Endodermal cell (in vitro differentiated cells): ENCODE measurements around the gene KCNIP3. TPM values are rescaled to one million over a fixed set of nuclear protein-coding genes. Genes with fewer than 3 reads are reported as not detected.

Experiments used
- DNase-seq: peaks from one replicate; pipeline ENCODE4 v3.0.0-alpha.2; 2017
- H3K27ac ChIP-seq: 2 replicates; pipeline ENCODE4 v1.5.1; 2013; ENCODE audit warnings: mild to moderate bottlenecking, low read depth, low read length, moderate library complexity
- H3K27me3 ChIP-seq: 2 replicates; pipeline ENCODE4 v1.6.1; 2013; ENCODE audit warnings: mild to moderate bottlenecking, low read length, moderate library complexity; ENCODE audit not compliant: insufficient read depth, control insufficient read depth, poor library complexity, severe bottlenecking
- H3K36me3 ChIP-seq: 2 replicates; pipeline ENCODE4 v1.7.0; 2013; ENCODE audit warnings: mild to moderate bottlenecking, low read length, moderate library complexity; ENCODE audit not compliant: control insufficient read depth, insufficient read depth
- H3K4me1 ChIP-seq: one replicate; pipeline ENCODE4 v1.7.0; 2013; ENCODE audit warnings: low read length; ENCODE audit not compliant: control insufficient read depth, insufficient read depth
- H3K4me3 ChIP-seq: 2 replicates; pipeline ENCODE4 v1.5.1; 2013; ENCODE audit warnings: mild to moderate bottlenecking, low read length, moderate library complexity
- H3K9ac ChIP-seq: 2 replicates; pipeline ENCODE4 v1.6.1; 2013; ENCODE audit warnings: mild to moderate bottlenecking, low read length, moderate library complexity; ENCODE audit not compliant: poor library complexity, severe bottlenecking; ENCODE audit errors: extremely low read depth
- H3K9me3 ChIP-seq: 2 replicates; pipeline ENCODE4 v1.6.1; 2013; ENCODE audit warnings: mild to moderate bottlenecking, low read length, moderate library complexity; ENCODE audit not compliant: control insufficient read depth
- H3K27ac Mint-ChIP-seq: 2 replicates; pipeline ENCODE4 v1.8.0; 2020; ENCODE audit warnings: mixed read lengths
- H3K27me3 Mint-ChIP-seq: 2 replicates; pipeline ENCODE4 v1.8.0; 2021; ENCODE audit warnings: mild to moderate bottlenecking, mixed read lengths; ENCODE audit not compliant: insufficient read depth
- H3K36me3 Mint-ChIP-seq: 2 replicates; pipeline ENCODE4 v1.8.0; 2020; ENCODE audit warnings: low read depth, mixed read lengths
- H3K4me1 Mint-ChIP-seq: 2 replicates; pipeline ENCODE4 v1.8.0; 2020; ENCODE audit warnings: mixed read lengths
- H3K4me3 Mint-ChIP-seq: 2 replicates; pipeline ENCODE4 v1.8.0; 2020; ENCODE audit warnings: mild to moderate bottlenecking, moderate library complexity, mixed read lengths
- H3K9me3 Mint-ChIP-seq: 2 replicates; pipeline ENCODE4 v1.8.0; 2020; ENCODE audit warnings: mild to moderate bottlenecking, mixed read lengths
- WGBS, 2 experiments: methylation state at CpG; one replicate each; pipeline versions ENCODE4 v1.1.5 to v1.1.7; 2013; ENCODE audit warnings: missing lambda C conversion rate in 2 of 2, mixed read lengths in 1 of 2; ENCODE audit not compliant: insufficient coverage in 1 of 2, insufficient read length in 1 of 2; 5-methylcytosine and 5-hydroxymethylcytosine counted together
- total RNA-seq, 2 donors: library from RNA; stranded (reverse); fragmentation: NEBNext Ultra II Directional in 1 of 2; extraction: Animal tissue kit (Norgen Biotek cat#: 25700) in 1 of 2; gene quantifications; 2 replicates in 1 of 2; 3 replicates in 1 of 2; pipeline ENCODE4 v1.2.1, GENCODE V29; 2021
- TF ChIP-seq, protein P1 (sequence below): fragments of 200-600 bp; sonication (generic); conservative IDR thresholded peaks from 2 replicates; pipeline ENCODE4 v1.5.0; 2021; ENCODE audit warnings: antibody characterized with exemption, mild to moderate bottlenecking

The KCNIP3 gene
- total RNA-seq, 2 donors from 2014 or later = 0.26 to 1.3 TPM

DNA sequence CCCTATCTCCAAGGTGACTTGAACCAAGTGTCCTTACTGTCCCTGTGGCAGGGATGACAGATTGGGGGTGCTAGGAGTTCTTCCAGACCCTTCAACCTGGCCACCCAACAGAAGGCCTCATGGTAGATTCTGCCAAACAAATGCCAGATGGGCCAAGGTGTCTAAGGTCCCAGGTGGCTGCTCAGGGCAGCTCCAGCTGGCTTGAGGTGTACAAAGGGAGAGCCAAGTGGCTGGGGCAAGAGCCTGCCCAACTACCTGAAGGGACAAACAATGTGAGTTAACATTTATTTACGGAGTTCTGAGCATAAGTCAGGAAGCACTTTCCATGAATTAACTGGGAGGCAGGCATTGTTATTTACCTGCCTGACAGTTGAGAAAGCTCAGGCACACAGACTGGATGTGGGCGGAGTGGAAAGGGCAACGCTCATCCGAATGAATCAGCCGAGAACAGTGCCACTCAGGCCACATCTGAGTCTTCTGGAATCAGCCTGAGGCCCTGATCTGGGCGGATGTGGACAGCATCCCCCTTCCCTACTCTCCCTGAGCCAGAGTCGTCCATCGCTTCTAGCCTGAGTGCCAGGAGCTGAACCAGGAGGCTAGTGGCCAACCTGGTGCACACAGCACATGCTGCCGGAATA, 4.4 kb upstream of the KCNIP3 start:
- Histone ChIP-seq H3K4me3 (no peak overlapping the region), H3K4me1 (no peaks in the 10 kb centered on the region), H3K9me3 (no peaks in the 10 kb centered on the region), H3K36me3 (no peaks in the 10 kb centered on the region), H3K9ac (no peak overlapping the region), H3K27me3 (no peaks in the 10 kb centered on the region), H3K27ac (no peak overlapping the region)
- no peak for DNase-seq
- 88 to 90% methylated on average over 6 to 9 of the region's 9 CpGs for WGBS, 2 experiments
- no peak overlapping the region for H3K4me3 Mint-ChIP-seq
- TF ChIP-seq, protein P1, sequence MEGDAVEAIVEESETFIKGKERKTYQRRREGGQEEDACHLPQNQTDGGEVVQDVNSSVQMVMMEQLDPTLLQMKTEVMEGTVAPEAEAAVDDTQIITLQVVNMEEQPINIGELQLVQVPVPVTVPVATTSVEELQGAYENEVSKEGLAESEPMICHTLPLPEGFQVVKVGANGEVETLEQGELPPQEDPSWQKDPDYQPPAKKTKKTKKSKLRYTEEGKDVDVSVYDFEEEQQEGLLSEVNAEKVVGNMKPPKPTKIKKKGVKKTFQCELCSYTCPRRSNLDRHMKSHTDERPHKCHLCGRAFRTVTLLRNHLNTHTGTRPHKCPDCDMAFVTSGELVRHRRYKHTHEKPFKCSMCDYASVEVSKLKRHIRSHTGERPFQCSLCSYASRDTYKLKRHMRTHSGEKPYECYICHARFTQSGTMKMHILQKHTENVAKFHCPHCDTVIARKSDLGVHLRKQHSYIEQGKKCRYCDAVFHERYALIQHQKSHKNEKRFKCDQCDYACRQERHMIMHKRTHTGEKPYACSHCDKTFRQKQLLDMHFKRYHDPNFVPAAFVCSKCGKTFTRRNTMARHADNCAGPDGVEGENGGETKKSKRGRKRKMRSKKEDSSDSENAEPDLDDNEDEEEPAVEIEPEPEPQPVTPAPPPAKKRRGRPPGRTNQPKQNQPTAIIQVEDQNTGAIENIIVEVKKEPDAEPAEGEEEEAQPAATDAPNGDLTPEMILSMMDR = no peak
- peaks cover 18% of the 10 kb centered on the region for H3K9me3 Mint-ChIP-seq
- H3K36me3 Mint-ChIP-seq = no peaks in the 10 kb centered on the region
- H3K27me3 Mint-ChIP-seq = no peaks in the 10 kb centered on the region
- H3K4me1 Mint-ChIP-seq = peaks cover 3% of the 10 kb centered on the region
- no peak overlapping the region for H3K27ac Mint-ChIP-seq

DNA sequence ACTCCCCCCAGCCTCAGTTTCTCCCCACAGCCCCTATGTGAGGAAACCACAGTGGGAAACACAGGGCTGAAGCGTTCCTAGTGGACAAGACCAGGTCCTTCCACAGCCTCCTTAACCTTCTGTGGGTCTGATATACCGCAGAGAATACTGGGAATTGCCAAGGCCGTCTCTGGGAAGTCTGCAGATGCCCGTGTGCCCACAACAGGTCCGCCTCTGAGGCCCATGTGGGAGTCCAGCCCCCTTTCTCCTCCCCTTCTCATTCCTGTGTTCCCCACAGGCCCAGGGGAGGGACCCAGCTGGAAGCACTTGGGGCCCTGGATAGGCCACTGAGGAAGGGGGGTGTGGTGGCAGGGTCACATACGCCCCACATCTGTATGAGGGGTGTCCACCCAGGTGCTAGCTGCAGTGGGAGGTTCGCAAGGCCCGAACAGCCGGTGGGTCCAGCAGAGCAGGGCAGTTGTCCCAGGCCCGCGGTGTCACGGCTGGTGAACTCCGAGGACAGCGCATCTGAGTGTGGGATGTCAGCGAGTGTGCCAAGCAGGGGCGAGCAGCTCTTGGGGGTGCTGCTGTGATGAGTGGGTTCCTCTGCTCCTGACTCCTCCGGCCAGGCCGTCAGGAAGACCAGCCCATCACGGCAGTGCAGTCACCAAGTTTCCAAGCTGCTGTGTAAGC, 2.4 kb upstream of the KCNIP3 start:
- Histone ChIP-seq H3K4me3 (no peak overlapping the region), H3K27me3 (no peaks in the 10 kb centered on the region), H3K27ac (no peak overlapping the region), H3K4me1 (no peaks in the 10 kb centered on the region), H3K9ac (no peak overlapping the region), H3K36me3 (no peaks in the 10 kb centered on the region), H3K9me3 (no peaks in the 10 kb centered on the region)
- Mint-ChIP-seq H3K4me3 (no peak overlapping the region), H3K27ac (no peak overlapping the region), H3K27me3 (no peaks in the 10 kb centered on the region), H3K36me3 (no peaks in the 10 kb centered on the region), H3K4me1 (peaks cover 3% of the 10 kb centered on the region), H3K9me3 (peaks cover 18% of the 10 kb centered on the region)
- WGBS, 2 experiments = 92 to 100% methylated on average over 8 to 19 of the region's 19 CpGs
- no peak for DNase-seq
- TF ChIP-seq, protein P1 = no peak

DNA sequence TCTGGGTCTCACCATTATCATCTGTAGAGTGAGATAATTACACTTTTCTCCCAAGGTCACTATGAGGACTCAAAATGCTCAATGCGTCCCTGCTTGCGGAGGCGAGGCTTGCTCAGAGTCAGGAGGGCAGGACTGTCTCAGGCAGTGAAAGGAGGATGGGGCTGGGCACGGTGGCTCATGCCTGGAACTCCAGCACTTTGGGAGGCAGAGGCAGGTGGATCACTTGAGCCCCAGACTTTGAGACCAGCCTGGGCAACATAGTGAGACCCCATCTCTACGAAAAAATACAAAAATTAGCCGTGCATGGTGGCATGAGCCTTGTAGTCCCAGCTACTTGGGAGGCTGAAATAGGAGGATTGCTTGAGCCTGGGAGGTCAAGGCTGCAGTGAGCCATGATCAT, 1.8 kb upstream of the KCNIP3 start:
- H3K36me3 ChIP-seq = no peaks in the 10 kb centered on the region
- no peaks in the 10 kb centered on the region for H3K9me3 ChIP-seq
- H3K27me3 ChIP-seq = no peaks in the 10 kb centered on the region
- no peak overlapping the region for H3K27ac Mint-ChIP-seq
- no peak overlapping the region for H3K4me3 Mint-ChIP-seq
- TF ChIP-seq, protein P1 = no peak
- H3K4me1 ChIP-seq = no peaks in the 10 kb centered on the region
- H3K27ac ChIP-seq = no peak overlapping the region
- H3K9ac ChIP-seq = no peak overlapping the region
- 83 to 91% methylated on average over 3 to 6 of the region's 6 CpGs for WGBS, 2 experiments
- H3K4me3 ChIP-seq = no peak overlapping the region
- H3K27me3 Mint-ChIP-seq = no peaks in the 10 kb centered on the region
- peaks cover 14% of the 10 kb centered on the region for H3K9me3 Mint-ChIP-seq
- H3K4me1 Mint-ChIP-seq = peaks cover 3% of the 10 kb centered on the region
- no peak for DNase-seq
- H3K36me3 Mint-ChIP-seq = no peaks in the 10 kb centered on the region
